HG03196 (cell line): ENCODE measurements around the gene HDAC4.

Source experiments
- ATAC-seq: cut with Tn5 transposase; IDR thresholded peaks from one replicate; pipeline ENCODE4 v1.9.1; 2021; ENCODE audit not compliant: unreplicated experiment

HDAC4 gene

DNA sequence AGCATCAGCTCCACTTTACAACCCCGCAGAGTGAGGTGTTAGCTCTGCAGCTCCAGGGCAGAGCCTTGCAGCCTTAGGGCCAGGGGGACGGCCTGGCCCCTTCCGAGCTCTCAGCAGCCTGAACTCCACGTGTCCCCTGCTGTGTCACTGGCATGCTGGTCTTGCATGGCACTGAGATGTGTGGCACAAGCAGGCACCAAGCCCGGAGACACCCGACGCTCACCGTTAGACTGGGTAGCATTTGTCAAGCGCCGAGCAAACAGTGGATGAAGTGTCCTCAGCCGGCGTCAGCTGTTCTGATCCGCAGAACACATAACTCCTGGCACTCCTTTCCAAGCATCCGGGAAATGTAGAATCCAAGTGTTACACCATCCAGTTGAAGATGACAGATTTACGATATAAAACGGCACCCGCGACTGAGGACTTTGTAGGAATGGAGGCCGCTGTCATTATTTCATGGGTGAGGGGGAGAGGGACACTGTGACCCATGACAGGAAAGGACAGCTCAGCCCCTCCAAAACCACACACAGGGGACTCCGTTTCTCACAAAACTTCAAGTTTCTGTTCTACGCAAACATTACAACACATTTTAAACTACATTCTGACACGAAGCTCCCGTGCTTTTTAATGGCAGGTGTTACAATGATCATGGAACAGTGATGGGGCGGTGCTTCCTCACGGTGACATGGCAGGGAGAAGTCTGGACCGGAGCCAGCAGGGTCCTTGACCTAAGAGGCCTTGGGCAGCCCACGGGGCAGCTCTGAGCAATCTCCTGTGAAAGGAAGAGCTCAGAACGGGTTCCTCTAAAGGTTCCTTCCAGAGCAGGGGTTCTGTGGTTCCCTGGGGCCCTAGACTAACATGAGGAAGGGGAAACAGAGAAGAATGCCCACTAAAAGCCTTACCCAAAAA, 89.4 kb downstream of the HDAC4 start:
- no peak for ATAC-seq

DNA sequence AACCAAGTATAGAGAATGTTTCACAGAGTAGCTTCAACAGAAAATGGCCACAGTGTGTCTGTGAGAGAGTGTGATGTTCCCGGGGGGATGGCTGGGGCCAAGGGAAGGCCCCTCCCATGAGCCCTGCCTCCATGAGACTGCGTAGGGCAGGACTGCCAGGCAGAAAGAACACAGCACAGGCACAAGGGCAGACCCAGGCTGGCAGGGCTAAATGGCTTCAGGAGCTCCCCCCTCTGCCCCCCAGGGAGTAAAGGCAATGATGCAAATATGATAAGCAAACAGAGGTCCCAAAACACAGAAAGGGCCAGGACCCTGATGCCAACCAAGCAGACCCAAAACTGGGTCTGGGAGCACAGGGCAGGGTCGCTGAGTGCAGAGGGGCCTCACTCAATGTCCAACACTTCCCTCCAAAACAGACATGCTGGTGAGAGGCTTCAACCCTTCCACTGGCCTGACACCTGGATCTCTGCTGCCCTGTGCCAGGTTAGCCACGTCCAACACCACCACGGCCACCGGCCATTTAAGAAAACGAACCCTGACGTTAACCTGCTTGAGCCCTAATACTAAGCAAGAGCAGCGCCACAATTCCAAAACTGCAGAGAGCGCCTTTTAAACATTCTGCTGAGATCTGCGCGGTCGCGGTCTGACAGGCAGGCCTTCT, 90.3 kb downstream of the HDAC4 start:
- ATAC-seq, result no peak

GRCh38 chr2:239309398-239310245, 91.2 kb downstream of the HDAC4 start:
- ATAC-seq, result no peak

DNA sequence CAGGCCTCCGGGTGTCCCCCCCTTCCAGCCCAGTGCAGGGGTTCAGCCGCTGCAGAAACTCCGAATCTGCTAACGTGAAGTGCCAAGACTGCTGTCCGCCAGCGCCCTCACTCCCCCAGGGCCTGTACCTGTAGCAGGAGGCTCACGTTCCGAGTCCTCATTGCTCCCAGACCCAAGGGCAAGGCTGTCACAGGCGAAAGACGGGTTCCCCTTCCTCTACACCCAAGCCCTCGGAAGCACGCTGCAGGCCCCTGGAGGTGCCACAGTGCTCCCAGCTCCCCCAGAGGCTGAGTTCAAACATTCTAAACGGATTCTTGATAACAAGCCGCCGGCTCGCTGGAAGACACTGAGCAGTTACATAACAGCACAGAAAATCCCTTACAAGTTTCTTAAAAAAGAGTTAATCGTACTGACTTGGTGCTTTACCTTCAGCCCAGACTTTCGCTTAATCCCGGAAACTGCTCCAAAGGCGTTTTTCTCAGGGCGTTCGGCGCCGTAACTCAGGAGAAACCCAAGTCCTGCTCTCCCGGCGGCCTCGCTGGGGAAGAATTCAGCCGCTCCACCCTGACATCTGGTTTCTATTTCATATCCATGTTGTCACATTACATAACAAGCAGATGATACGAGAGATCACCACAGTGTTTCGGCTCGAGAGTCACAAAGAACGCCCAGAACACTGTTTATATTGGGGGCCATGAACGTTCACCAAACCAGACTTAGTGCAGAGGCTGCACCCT, 92.0 kb downstream of the HDAC4 start:
- ATAC-seq, result no peak

GRCh38 chr2:239307921-239308613, 92.8 kb downstream of the HDAC4 start:
- ATAC-seq, result no peak

DNA sequence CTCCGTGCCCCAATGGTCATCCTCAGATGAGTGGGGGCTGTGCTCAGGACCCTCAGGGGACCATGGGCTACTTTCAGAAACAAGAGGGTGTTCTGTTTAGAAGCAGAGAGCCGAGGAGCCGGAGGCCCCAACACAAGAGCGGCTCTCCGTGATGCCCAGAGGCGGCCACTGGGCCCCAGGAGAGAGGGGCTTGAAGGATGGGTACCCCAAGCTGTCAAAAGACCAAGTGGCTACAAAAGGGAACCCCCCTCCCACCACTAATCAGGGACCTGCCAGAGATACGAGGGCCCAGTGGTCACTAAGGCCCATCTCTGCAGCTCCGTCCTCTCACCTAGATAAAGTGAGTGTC, 93.6 kb downstream of the HDAC4 start:
- no peak for ATAC-seq

GRCh38 chr2:239306274-239307220, 94.3 kb downstream of the HDAC4 start:
- ATAC-seq, result no peak

- ATAC-seq, result no peak
Measured at GRCh38 chr2:239305771-239306170, 95.0 kb downstream of the HDAC4 start.

GRCh38 chr2:239305222-239305575, 95.6 kb downstream of the HDAC4 start:
- ATAC-seq, result no peak

GRCh38 chr2:239304533-239305221, 96.1 kb downstream of the HDAC4 start:
- ATAC-seq, result no peak

- peak; percentile 51 for ATAC-seq
Measured at GRCh38 chr2:239303711-239304532, 96.9 kb downstream of the HDAC4 start.

DNA sequence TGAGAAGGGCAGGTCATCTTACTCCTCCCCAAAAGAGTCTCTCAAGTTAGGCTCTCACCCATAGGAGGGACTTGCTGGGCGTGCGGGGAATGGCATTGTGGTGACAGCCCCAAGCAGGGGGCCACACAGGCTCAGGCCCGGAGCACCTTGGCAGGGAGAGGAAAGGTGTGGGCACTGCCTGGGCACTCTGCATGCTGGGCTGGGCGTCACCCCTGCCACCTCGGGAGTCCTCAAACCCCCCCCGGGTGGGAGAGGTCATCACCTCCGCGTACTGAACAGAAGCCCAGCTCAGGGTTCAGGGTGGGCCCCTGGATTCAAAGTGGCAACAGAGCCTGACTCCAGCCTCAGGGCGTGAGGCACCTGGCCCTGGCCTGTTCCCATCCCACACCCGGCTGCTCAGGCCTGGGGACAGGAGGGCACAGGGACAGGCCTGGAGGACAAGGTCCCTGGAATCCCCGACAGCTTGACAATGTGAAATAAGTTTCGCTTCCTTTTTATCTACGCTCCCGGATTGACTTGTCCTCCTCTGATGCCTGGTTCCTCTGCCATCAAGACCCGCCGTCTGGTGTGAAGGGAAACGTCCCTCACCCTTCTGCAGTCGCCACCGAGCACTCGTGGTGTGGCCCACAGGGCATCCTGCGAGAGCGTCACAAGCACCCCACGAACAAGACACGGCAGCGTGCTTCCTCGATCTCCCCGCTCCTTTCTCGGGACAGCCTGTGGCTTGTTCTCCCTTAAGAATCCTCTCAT, 97.8 kb downstream of the HDAC4 start:
- ATAC-seq, result peak; percentile 40

- no peak for ATAC-seq
Measured at GRCh38 chr2:239302083-239302807, 98.6 kb downstream of the HDAC4 start.

DNA sequence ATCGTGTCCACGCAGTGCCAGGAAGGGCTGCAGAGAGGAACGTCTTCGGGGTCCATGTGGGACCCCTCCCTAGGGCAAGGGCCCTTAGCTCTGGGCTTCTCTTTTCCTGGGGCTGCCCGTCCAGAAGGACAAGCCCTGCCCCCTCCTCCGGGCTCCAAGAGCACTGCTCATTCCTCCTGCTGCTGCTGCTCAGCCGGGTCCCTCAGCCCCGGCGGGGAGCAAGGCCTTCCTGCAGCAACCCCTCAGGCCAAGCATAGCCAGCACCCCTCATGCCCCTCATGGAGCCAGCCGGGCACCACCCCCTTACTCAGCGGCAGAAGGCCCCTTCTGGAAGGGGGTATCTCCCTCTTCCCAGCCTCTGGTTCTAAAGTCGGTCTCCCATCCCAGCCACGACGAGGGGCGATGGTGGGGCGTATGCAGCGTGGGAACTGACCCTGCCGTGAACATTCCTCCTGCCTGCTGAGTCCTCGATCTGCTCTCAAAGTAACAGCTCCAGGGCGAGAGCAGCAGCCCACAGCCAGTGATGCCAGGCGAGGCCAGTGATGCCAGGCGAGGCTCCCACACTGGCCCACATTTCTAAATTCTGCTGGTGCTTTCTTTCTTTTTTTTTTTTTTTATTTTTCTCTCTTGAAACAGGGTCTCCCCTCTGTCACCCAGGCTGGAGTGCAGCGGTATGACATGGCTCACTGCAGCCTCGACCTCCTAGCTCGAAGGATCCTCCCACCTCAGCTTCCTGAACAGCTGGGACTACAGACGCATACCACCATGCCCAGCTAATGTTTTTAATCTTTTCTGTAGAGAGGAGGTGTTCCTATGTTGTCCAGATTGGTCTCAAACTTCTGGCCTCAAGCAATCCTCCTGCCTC, 99.7 kb downstream of the HDAC4 start:
- no peak for ATAC-seq

- ATAC-seq, result no peak
Measured at GRCh38 chr2:239300242-239300641, 100.6 kb downstream of the HDAC4 start.
